Renal cortex interstitium (tissue), 11 donors: ENCODE data around the gene INPP5A. TPM values are rescaled to one million over a fixed set of nuclear protein-coding genes. Genes with fewer than 3 reads are reported as not detected.
A peak's percentile ranks its signal among the peaks of the same experiment; 100 is the strongest.
"Not testable (repeated sequence)": the region's sequence is repeated elsewhere in the genome, so short reads cannot be mapped to it uniquely, and the experiment has no call there.

ENCODE experiments used
- DNase-seq, 11 donors: peaks; one replicate each; pipeline ENCODE4 v3.0.0-alpha.2; 2013; ENCODE audit warnings: low read depth in 9 of 11, low spot score in 4 of 11; ENCODE audit errors: extremely low read depth in 1 of 11
- polyA plus RNA-seq, 3 donors: library from polyadenylated mRNA; unstranded; fragments of 120-200 nt; gene quantifications; one replicate each; pipeline ENCODE4 v1.2.1, GENCODE V29; 2013; ENCODE audit not compliant: insufficient read length in 3 of 3

INPP5A gene
- polyA plus RNA-seq, 3 donors: 30.7 to 33.1 (median 31.3) TPM

- DNase-seq: no peak
Observed at GRCh38 chr10:132570265-132570664, 32.7 kb downstream of the INPP5A start.

GRCh38 chr10:132570771-132571649, 33.4 kb downstream of the INPP5A start:
- DNase-seq: no peak

DNA sequence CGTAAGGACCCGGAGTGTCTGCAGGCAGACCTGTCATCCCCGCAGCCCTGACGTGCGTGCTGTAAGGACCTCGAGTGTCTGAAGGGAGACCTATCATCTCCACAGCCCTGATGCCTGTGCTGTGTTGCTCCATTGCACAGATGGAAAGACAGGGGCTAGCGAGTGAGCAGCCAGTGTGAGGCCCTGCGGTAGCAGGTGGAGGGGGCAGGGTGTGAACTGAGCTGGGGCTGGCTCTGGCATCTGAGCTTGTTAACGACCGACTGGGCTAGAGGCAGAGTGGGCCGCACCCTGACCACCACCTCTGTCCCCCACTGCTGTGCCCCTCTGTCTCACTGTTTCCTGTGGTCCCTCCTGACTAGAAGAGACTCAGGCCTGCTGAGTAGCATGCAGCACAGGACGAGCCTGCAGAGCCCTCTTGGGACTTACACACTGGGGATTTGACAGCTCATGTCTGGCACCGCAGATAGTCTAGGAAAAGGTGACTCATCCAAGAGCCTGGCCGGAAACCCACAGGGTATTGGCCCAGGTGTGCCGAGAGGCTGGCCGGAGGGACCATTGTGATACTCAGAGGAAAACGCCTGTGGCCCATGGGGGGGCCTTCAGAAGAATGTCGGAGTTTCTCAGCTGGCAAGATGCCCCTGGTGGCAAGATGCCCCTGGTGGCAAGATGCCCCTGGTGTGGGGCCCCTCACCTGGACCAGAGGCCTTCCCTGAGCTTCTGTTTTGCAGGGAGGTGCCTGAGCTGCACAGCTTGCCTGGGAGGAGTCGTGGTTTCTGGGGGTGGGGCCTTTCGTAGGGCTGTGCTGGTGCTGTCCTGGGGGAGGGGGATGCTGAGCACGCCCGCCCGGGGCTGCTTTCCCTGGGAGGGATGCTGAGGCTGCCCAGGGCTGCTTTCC, 34.3 kb downstream of the INPP5A start:
- no peak for DNase-seq

GRCh38 chr10:132572545-132572937, 35.0 kb downstream of the INPP5A start:
- DNase-seq: no peak

GRCh38 chr10:132572946-132573345, 35.4 kb downstream of the INPP5A start:
- not testable (repeated sequence) for DNase-seq

DNA sequence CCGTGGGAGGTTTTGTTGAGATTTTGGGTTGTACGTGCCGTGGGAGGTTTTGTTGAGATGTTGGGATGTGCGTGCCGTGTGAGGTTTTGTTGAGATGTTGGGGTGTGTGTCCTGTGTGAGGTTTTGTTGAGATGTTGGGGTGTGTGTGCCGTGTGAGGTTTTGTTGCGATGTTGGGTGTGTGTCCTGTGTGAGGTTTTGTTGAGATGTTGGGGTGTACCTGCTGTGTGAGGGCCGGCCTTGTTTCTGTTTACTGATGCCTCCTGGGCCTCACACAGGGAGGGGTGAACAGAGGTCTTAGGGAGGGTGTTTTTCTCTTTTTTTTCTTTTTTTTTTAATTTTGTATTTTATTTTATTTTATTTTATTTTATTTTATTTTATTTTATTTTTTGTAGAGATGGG, 36.7 kb downstream of the INPP5A start:
- no peak for DNase-seq

DNA sequence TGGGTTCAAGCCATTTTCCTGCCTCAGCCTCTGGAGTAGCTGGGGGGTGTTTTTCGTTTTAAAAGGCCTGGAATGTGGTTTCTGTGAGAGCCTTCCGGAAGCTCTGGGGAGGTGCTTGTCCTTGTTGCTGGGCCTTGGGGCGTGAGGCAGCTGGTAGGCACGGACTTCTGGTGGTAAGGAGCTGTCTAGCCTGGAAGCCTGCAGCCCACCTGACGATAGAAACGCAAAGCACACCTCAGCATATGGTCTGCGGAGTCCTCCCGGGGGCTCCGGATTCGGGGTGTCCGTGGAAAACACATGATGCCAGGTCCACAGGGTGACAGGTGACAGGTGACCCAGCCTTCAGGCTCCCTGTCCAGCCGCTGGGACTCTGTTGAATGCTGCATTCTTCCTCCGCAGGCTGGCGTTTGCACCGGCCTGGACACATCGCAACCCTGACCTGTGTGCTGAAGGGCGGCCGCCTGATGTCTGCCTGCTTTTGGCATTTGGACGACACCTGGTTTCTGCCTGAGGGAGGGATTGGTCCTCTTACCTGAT, 37.3 kb downstream of the INPP5A start:
- DNase-seq: no peak

DNA sequence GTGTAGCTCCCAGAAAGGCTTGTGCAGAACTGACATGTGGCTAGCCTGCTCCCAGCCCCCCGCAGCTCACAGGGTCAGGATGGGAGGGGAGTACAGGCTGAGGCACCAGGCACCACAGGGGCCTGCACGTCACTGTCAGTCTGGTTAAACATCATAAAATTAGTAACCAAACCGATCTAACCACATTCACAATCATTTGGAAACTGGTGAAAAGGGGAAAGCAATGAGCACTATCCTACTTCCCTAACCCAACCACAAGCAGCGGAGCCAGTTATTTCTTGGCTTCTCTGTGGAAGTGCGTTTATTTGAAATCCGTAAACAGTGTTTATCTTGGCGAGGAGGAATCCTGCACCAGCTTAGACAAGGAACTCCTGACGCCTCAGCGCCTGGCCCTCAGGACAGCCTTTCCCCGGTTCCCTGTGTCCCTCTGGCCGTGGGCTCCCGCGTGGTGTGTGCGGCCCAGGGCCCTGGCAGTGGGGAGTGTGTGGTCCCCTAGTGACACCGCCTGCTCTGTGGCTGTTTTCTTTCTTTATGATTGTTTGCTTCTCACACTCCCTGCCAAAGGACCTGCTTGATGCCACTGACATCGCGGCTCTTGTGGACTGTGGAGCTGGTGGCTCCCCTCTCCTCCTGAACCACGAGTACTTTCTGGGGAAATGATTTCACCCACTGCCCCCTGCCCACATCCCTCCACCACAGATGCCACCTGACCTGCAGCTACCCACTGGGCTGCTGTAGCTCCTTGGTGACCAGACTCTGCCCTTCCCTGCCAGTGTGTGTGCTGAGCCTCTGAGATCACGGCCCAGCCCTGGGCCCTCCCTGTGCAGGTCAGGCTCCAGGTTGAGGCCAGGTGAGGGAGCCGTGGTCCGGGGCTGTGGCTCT, 38.0 kb downstream of the INPP5A start:
- DNase-seq: peak in 3 of 11 donors; percentile 50 to 54 (median 53)

DNA sequence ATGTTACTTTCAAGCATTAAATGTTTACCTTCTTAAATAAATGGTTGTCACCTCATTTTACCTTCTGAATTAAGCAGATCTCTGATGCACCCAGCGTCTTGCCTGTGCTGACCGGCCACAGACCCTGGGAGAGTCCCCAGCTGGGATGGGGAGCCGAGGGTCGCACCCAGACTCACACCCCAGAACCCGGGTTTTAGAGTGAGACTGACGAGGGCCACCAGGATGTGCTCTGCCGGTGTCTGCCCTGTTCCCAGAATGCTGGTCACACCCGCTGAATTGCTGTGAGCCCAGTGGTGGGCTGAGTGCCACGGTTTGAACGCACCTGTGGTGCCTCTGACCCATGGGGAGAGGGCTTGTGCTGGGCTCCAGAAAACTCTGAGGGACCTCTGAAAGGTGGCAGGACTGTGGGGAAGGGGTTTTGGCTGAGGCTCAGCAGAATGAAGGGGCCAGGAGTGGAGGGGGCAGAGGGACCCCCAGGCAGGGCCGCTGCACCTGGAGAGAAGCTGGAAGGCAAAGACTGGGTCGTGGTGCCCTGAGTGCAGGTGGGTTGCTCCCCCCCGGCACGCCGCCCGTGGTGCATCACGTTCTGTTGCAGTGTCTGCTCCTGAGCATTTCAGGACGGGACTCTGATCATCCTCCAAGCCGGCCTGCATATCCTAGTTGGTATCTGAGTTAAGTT, 39.2 kb downstream of the INPP5A start:
- no peak for DNase-seq

GRCh38 chr10:132577350-132578003, 39.9 kb downstream of the INPP5A start:
- no peak for DNase-seq

- DNase-seq: no peak
Observed at GRCh38 chr10:132578287-132578951, 40.8 kb downstream of the INPP5A start.

- DNase-seq: no peak
Observed at GRCh38 chr10:132579027-132579859, 41.7 kb downstream of the INPP5A start.

DNA sequence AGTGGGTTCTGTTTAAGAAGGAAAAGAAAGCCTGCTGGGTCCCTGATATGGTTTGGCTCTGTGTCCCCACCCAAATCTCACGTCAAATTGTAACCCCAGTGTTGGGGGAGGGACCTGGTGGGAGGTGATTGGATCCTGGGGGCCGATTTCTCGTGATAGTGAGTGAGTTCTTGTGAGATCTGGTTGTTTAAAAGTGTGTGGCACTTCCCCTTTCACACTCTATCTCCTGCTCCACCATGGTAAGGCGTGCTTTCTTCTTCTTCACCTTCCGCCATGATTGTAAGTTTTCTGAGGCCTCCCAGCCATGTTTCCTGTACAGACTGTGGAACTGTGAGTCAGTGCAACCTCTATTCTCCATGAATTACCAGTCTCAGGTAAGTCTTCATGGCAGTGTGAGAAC, 42.6 kb downstream of the INPP5A start:
- no peak for DNase-seq

GRCh38 chr10:132580617-132581016, 43.0 kb downstream of the INPP5A start:
- no peak for DNase-seq

- DNase-seq: no peak
Observed at GRCh38 chr10:132582137-132582536, 44.5 kb downstream of the INPP5A start.

DNA sequence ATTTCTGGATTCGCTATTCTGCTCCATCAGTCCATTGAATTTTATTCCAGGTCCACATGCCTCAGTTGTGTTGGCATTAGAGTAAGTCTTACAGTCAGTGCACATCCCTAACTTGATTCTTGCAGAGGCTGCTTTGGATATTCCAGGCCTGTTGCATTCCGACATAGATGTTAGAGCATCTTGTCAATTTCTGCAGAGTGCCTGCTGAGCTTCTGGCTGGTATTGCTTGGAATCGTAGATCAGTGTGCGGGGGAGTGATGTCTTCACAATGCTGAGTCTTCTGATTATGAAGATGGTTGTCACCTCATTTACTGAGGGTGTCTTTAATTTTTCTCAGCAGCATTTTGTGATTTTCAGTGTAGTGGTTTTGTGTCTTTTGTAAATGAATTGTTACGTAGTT, 45.2 kb downstream of the INPP5A start:
- DNase-seq: no peak
